Lower lobe of right lung (tissue), 2 donors: ENCODE measurements around the gene CFAP54. TPM values are rescaled to one million over a fixed set of nuclear protein-coding genes. Genes with fewer than 3 reads are reported as not detected.

Experiments
- ATAC-seq, 2 donors: fragments of 200-7000 bp; cut with Tn5 transposase; one replicate each; pipeline ENCODE4 v1.9.1; 2020 to 2022; ENCODE audit warnings: mild to moderate bottlenecking in 2 of 2, moderate library complexity in 2 of 2
- DNase-seq: peaks from one replicate; pipeline ENCODE4 v3.0.0-alpha.2; 2020
- H3K27ac ChIP-seq: fragments of 200-600 bp; one replicate; pipeline ENCODE4 v1.8.0; 2022
- H3K27me3 ChIP-seq: fragments of 200-600 bp; one replicate; pipeline ENCODE4 v1.8.0; 2022; ENCODE audit warnings: low read depth
- H3K36me3 ChIP-seq: fragments of 200-600 bp; one replicate; pipeline ENCODE4 v1.8.0; 2022; ENCODE audit warnings: mild to moderate bottlenecking
- H3K4me1 ChIP-seq: fragments of 200-600 bp; one replicate; pipeline ENCODE4 v1.8.0; 2022
- H3K4me3 ChIP-seq: fragments of 200-600 bp; one replicate; pipeline ENCODE4 v1.8.0; 2022; ENCODE audit warnings: mild to moderate bottlenecking
- H3K9me3 ChIP-seq: fragments of 200-600 bp; one replicate; pipeline ENCODE4 v1.8.0; 2022
- CTCF ChIP-seq: fragments of 200-600 bp; IDR thresholded peaks from one replicate; pipeline ENCODE4 v1.8.0; 2022; ENCODE audit warnings: antibody characterized with exemption, mild to moderate bottlenecking
- intact Hi-C: fragments of 100-400 bp; cut with DNase I; formaldehyde crosslinking; loops from one replicate; pipeline ENCODE4 v1.11.0; 2022
- total RNA-seq: library from RNA; stranded (reverse); fragmentation: NEBNext Ultra II Directional; extraction: Animal tissue kit (Norgen Biotek cat#: 25700); gene quantifications from one replicate; pipeline ENCODE4 v1.2.1, GENCODE V29; 2021
- donor health status: DM: no; HTN: yes; CAD: no; lungs with severe emphysema.

The CFAP54 gene
- total RNA-seq, 1 donor from 2014 or later, result 7.9 TPM

GRCh38 chr12:96752211-96752610 is 262.8 kb downstream of the CFAP54 start:
- no peaks in the 10 kb centered on the region for H3K9me3 ChIP-seq

GRCh38 chr12:96766232-96766631 is 276.9 kb downstream of the CFAP54 start:
- no peak for ATAC-seq
- no peak overlapping the region for H3K4me3 ChIP-seq

More at GRCh38 chr12:96752211-96752610, 262.8 kb downstream of the CFAP54 start:
- H3K4me3 ChIP-seq, result no peak overlapping the region
- no peak overlapping the region for H3K27ac ChIP-seq
- DNase-seq (no peak), ATAC-seq (no peak)
- no peaks in the 10 kb centered on the region for H3K36me3 ChIP-seq
- no peak for TF ChIP-seq CTCF
- no peaks in the 10 kb centered on the region for H3K4me1 ChIP-seq
- H3K27me3 ChIP-seq, result no peaks in the 10 kb centered on the region
- intact Hi-C loops, result no loop called here

GRCh38 chr12:96769400-96769799 is 280.0 kb downstream of the CFAP54 start:
- intact Hi-C loops, result no loop called here
- no peak overlapping the region for H3K4me3 ChIP-seq
- no peaks in the 10 kb centered on the region for H3K36me3 ChIP-seq
- no peaks in the 10 kb centered on the region for H3K27me3 ChIP-seq
- TF ChIP-seq CTCF, result no peak
- no peaks in the 10 kb centered on the region for H3K9me3 ChIP-seq
- no peak for DNase-seq
- no peak for ATAC-seq
- H3K27ac ChIP-seq, result no peak overlapping the region
- H3K4me1 ChIP-seq, result no peaks in the 10 kb centered on the region

More at GRCh38 chr12:96766232-96766631, 276.9 kb downstream of the CFAP54 start:
- no peaks in the 10 kb centered on the region for H3K9me3 ChIP-seq
- no peaks in the 10 kb centered on the region for H3K36me3 ChIP-seq
- no peak overlapping the region for H3K27ac ChIP-seq
- H3K27me3 ChIP-seq, result no peaks in the 10 kb centered on the region
- intact Hi-C loops, result no loop called here
- no peak for TF ChIP-seq CTCF
- no peaks in the 10 kb centered on the region for H3K4me1 ChIP-seq
- DNase-seq, result no peak

- Histone ChIP-seq H3K36me3 (no peaks in the 10 kb centered on the region), H3K27ac (no peak overlapping the region), H3K9me3 (no peaks in the 10 kb centered on the region), H3K4me1 (no peaks in the 10 kb centered on the region), H3K4me3 (no peak overlapping the region), H3K27me3 (no peaks in the 10 kb centered on the region)
- no peak for TF ChIP-seq CTCF
- ATAC-seq (no peak), DNase-seq (no peak)
- intact Hi-C loops, result no loop called here
Observed at GRCh38 chr12:96770219-96771102, 281.1 kb downstream of the CFAP54 start.

GRCh38 chr12:96773031-96773430 is 283.7 kb downstream of the CFAP54 start:
- Histone ChIP-seq H3K36me3 (no peaks in the 10 kb centered on the region), H3K27me3 (no peaks in the 10 kb centered on the region), H3K27ac (no peak overlapping the region), H3K9me3 (no peaks in the 10 kb centered on the region), H3K4me3 (no peak overlapping the region), H3K4me1 (no peaks in the 10 kb centered on the region)
- ATAC-seq (no peak), DNase-seq (no peak)
- no peak for TF ChIP-seq CTCF
- intact Hi-C loops, result no loop called here
